K562 (cell line): ENCODE results near the gene AFF3. TPM values are rescaled to one million over a fixed set of nuclear protein-coding genes. Genes with fewer than 3 reads are reported as not detected.

Experiments used
- ATAC-seq: fragments of 200-7000 bp; cut with Tn5 transposase; 3 replicates; pipeline ENCODE4 v1.9.1; 2020; ENCODE audit warnings: moderate library complexity
- BruUV-seq: library from RNA; stranded (reverse); fragments of 400-500 nt; replicated peaks from 2 replicates; lab custom pipeline; 2021; lab: Mats Ljungman, UMichigan
- CTCF ChIA-PET: fragments of 300-600 bp; formaldehyde crosslinking; extraction: SDS; loops from one replicate; lab custom pipeline; 2021; ENCODE audit warnings: low intra/inter-chr PET ratio; lab: Yijun Ruan, JAX
- POLR2A ChIA-PET: fragments of 300-600, 350-650 bp; sonication (Branson Sonifier 250); formaldehyde crosslinking; extraction: SDS; loops from one replicate; lab custom pipeline; 2021; ENCODE audit warnings: antibody characterized with exemption, inconsistent platforms; lab: Yijun Ruan, JAX
- DNase-seq, 4 experiments: peaks; one replicate each; pipeline versions ENCODE4 v3.0.0 to v3.0.0-alpha.2; 2011 to 2018; ENCODE audit warnings: low spot score in 3 of 4, mixed read lengths in 3 of 4; ENCODE audit errors: extremely low read depth in 1 of 4
- FAIRE-seq: peaks from 2 replicates; lab custom pipeline; 2011; peaks lifted over from hg19 to GRCh38; lab: Jason Lieb, UNC
- H2AFZ ChIP-seq: 2 replicates; pipeline ENCODE4 v1.6.0; 2011; ENCODE audit warnings: low read depth, low read length, control low read depth, inconsistent platforms
- H3K27ac ChIP-seq: fragments of 200-600 bp; 3 replicates; pipeline ENCODE4 v1.8.0; 2011; ENCODE audit warnings: low read depth, mild to moderate bottlenecking, control low read depth, inconsistent platforms, low read length, moderate library complexity, mixed read lengths; ENCODE audit errors: extremely low read depth
- H3K27me3 ChIP-seq, 2 experiments: fragments of 300-600 bp in 1 of 2; 2 replicates in 1 of 2; 3 replicates in 1 of 2; pipeline versions ENCODE4 v1.6.0 to v1.8.0; 2011; ENCODE audit warnings: inconsistent platforms in 2 of 2, low read length in 2 of 2, mild to moderate bottlenecking in 1 of 2, mixed read lengths in 1 of 2, moderate library complexity in 1 of 2; ENCODE audit not compliant: control insufficient read depth in 2 of 2, insufficient read depth in 2 of 2
- H3K36me3 ChIP-seq: fragments of 300-600 bp; 3 replicates; pipeline ENCODE4 v1.8.0; 2011; ENCODE audit warnings: mild to moderate bottlenecking, low read length, inconsistent platforms; ENCODE audit not compliant: control insufficient read depth, insufficient read depth
- H3K4me1 ChIP-seq, 2 experiments: fragments of 200-600 bp in 1 of 2; replicated peaks in 1 of 2; 2 replicates in 1 of 2; 3 replicates in 1 of 2; pipeline versions ENCODE4 v1.5.1 to v1.8.0; 2011; ENCODE audit warnings: inconsistent platforms in 2 of 2, low read length in 2 of 2, mild to moderate bottlenecking in 1 of 2, mixed read lengths in 1 of 2, moderate library complexity in 1 of 2; ENCODE audit not compliant: control insufficient read depth in 2 of 2, insufficient read depth in 2 of 2
- H3K4me2 ChIP-seq: 2 replicates; pipeline ENCODE4 v1.6.1; 2011; ENCODE audit warnings: low read length, control low read depth, inconsistent platforms, mixed read lengths; ENCODE audit not compliant: insufficient read depth
- H3K4me3 ChIP-seq: fragments of 200-600 bp; sonication (generic), shearing (Covaris generic); 2 replicates; pipeline ENCODE4 v1.5.1; 2016; ENCODE audit warnings: control low read depth, inconsistent platforms
- H3K79me2 ChIP-seq: fragments of 200-600 bp; 3 replicates; pipeline ENCODE4 v1.8.0; 2011; ENCODE audit warnings: low read length, inconsistent platforms; ENCODE audit not compliant: control insufficient read depth, insufficient read depth
- H3K9ac ChIP-seq, 2 experiments: 2 replicates each; pipeline versions ENCODE4 v1.6.0 to v1.6.1; 2011; ENCODE audit warnings: low read depth in 2 of 2, low read length in 2 of 2, control low read depth in 1 of 2, inconsistent platforms in 1 of 2, mild to moderate bottlenecking in 1 of 2, mixed read lengths in 1 of 2; ENCODE audit not compliant: insufficient read depth in 1 of 2
- H3K9me1 ChIP-seq: one replicate; pipeline ENCODE4 v1.6.0; 2011; ENCODE audit warnings: inconsistent platforms, mild to moderate bottlenecking, low read length, moderate library complexity; ENCODE audit not compliant: control insufficient read depth, insufficient read depth
- H3K9me3 ChIP-seq: replicated peaks from 2 replicates; pipeline ENCODE4 v1.5.1; 2011; ENCODE audit warnings: low read depth, low read length, inconsistent platforms; ENCODE audit not compliant: control insufficient read depth, insufficient read depth
- H4K20me1 ChIP-seq: replicated peaks from 2 replicates; pipeline ENCODE4 v1.6.1; 2011; ENCODE audit warnings: low read length, inconsistent platforms, mixed read lengths; ENCODE audit not compliant: control insufficient read depth, insufficient read depth
- PATZ1 ChIP-seq: fragments of 250-450 bp; sonication (Bioruptor Pico); IDR thresholded peaks from 2 replicates; pipeline ENCODE4 v1.5.0; 2020; ENCODE audit warnings: mild to moderate bottlenecking, borderline replicate concordance
- WGBS: fragments of 100-300 bp; shearing (Covaris generic); methylation state at CpG from one replicate; pipeline ENCODE4 v1.1.6; 2016; ENCODE audit warnings: low coverage, mixed read lengths; ENCODE audit not compliant: insufficient coverage; ENCODE audit errors: missing lambda C conversion rate; 5-methylcytosine and 5-hydroxymethylcytosine counted together
- in situ Hi-C: fragments of 300-500 bp; cut with MboI; formaldehyde crosslinking; loops from 4 replicates; pipeline ENCODE4 v1.15.0; 2018; ENCODE audit warnings: inconsistent platforms, mixed read lengths
- intact Hi-C: fragments of 100-400 bp; cut with micrococcal nuclease; formaldehyde crosslinking; loops from 2 replicates; pipeline ENCODE4 v1.14.2; 2022
- polyA plus RNA-seq, 8 experiments: library from polyadenylated mRNA; depleted of rRNA in 4 of 8; stranded (reverse) in 5 of 8; unstranded in 3 of 8; fragments of >200 nt; fragmentation: Nextera tagmentation in 2 of 8; fragmentation: Illumina TruSeq in 1 of 8; extraction: Ambion mirVana in 2 of 8; extraction: Trizol in 1 of 8; gene quantifications; 2 replicates each; pipeline versions ENCODE4 v1.2.1 to v1.2.3, GENCODE V29; 2011 to 2014; ENCODE audit warnings: inconsistent platforms in 1 of 8, missing spikeins in 1 of 8
- total RNA-seq, 7 experiments: library from RNA; depleted of rRNA in 6 of 7; stranded (reverse); fragments of >200 nt in 6 of 7; fragmentation: Illumina TruSeq in 2 of 7; extraction: Trizol in 2 of 7; gene quantifications; 2 replicates each; pipeline versions ENCODE4 v1.2.1 to v1.2.3, GENCODE V29; 2011 to 2021; ENCODE audit warnings: low replicate concordance in 1 of 7
- TF ChIP-seq, protein P1 (sequence below): fragments of 450-650 bp; IDR thresholded peaks from 2 replicates; pipeline ENCODE4 v1.6.1; 2018; ENCODE audit not compliant: partially characterized antibody

Gene AFF3
- total and polyA plus RNA-seq, 9 of the 15 experiments (the other 6 are each of a cell fraction or from before 2014, with no cell fraction given) = 0.02 to 0.11 TPM; not detected in 7

DNA sequence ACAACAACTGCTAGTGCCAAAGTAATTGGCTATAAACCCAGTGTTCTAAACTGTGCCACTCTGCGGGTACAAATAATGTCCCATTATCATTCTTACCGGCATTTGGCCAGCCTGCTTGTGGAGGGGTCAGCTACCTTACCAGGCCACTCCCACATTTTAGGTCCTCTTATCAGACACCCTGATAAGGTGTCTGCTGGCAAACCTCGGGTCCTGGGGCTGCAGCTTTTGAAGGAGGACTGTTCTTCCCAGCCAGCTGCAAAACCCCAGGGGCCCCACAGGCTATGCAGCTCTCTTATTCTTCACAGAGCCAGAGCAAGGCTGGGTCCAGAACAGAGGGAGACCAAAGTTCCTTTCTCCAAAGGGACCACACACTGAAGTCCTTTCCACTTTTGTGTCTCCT is 394.5 kb downstream of the AFF3 start:
- no peaks in the 10 kb centered on the region for H4K20me1 ChIP-seq
- no peak overlapping the region for H3K4me3 ChIP-seq
- no peaks in the 10 kb centered on the region; a peak in 1 of 5 replicates for H3K4me1 ChIP-seq
- no peak overlapping the region for H3K4me2 ChIP-seq
- TF ChIP-seq, protein P1, sequence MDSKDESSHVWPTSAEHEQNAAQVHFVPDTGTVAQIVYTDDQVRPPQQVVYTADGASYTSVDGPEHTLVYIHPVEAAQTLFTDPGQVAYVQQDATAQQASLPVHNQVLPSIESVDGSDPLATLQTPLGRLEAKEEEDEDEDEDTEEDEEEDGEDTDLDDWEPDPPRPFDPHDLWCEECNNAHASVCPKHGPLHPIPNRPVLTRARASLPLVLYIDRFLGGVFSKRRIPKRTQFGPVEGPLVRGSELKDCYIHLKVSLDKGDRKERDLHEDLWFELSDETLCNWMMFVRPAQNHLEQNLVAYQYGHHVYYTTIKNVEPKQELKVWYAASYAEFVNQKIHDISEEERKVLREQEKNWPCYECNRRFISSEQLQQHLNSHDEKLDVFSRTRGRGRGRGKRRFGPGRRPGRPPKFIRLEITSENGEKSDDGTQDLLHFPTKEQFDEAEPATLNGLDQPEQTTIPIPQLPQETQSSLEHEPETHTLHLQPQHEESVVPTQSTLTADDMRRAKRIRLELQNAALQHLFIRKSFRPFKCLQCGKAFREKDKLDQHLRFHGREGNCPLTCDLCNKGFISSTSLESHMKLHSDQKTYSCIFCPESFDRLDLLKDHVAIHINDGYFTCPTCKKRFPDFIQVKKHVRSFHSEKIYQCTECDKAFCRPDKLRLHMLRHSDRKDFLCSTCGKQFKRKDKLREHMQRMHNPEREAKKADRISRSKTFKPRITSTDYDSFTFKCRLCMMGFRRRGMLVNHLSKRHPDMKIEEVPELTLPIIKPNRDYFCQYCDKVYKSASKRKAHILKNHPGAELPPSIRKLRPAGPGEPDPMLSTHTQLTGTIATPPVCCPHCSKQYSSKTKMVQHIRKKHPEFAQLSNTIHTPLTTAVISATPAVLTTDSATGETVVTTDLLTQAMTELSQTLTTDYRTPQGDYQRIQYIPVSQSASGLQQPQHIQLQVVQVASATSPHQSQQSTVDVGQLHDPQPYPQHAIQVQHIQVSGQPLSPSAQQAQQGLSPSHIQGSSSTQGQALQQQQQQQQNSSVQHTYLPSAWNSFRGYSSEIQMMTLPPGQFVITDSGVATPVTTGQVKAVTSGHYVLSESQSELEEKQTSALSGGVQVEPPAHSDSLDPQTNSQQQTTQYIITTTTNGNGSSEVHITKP = peak; percentile 47
- no peak for TF ChIP-seq PATZ1 (CRISPR knock-in tag)
- DNase-seq = no peak
- no peak for FAIRE-seq
- WGBS = 0% methylated on average over 3 of the region's 3 CpGs
- H3K9me3 ChIP-seq = no peaks in the 10 kb centered on the region
- no peaks in the 10 kb centered on the region for H3K9me1 ChIP-seq
- no peaks in the 10 kb centered on the region for H3K79me2 ChIP-seq
- in situ Hi-C loops (no loop called here), intact Hi-C loops (no loop called here)
- CTCF ChIA-PET = no interaction called here
- no TSS peak for BruUV-seq
- no peak overlapping the region for H2AFZ ChIP-seq
- POLR2A ChIA-PET = interaction anchor here (0.6 to 1.5 kb wide), 3 partner anchors 9 to 205 kb away, joined by 4 read pairs; no protein-coding TSS in a partner anchor
- no peaks in the 10 kb centered on the region for H3K36me3 ChIP-seq
- peaks cover 2 to 5% of the 10 kb centered on the region in 2 experiments; a peak in 2 of 5 replicates for H3K27me3 ChIP-seq
- no peak for ATAC-seq
- H3K27ac ChIP-seq = no peak overlapping the region
- H3K9ac ChIP-seq = no peak overlapping the region
